Smooth muscle cell (in vitro differentiated cells): ENCODE measurements around the gene GLRB. TPM values are rescaled to one million over a fixed set of nuclear protein-coding genes. Genes with fewer than 3 reads are reported as not detected.

Experiments
- DNase-seq: peaks from one replicate; lab custom pipeline; 2025; ENCODE audit not compliant: unreplicated experiment; lab: John Stamatoyannopoulos, UW
- H2AFZ ChIP-seq: fragments of 200-600 bp; sonication (generic); 2 replicates; pipeline ENCODE4 v1.6.0; 2016; ENCODE audit warnings: antibody characterized with exemption, low read depth, mild to moderate bottlenecking
- H3F3A ChIP-seq: fragments of 200-600 bp; sonication (generic); 2 replicates; pipeline ENCODE4 v1.6.0; 2017; ENCODE audit warnings: antibody characterized with exemption, low read depth
- H3K27ac ChIP-seq: fragments of 200-600 bp; sonication (generic); 2 replicates; pipeline ENCODE4 v1.5.1; 2016; ENCODE audit warnings: low read depth, mild to moderate bottlenecking
- H3K27me3 ChIP-seq: fragments of 200-600 bp; sonication (generic); 2 replicates; pipeline ENCODE4 v1.6.1; 2016; ENCODE audit warnings: low read depth, mild to moderate bottlenecking
- H3K36me3 ChIP-seq: fragments of 200-600 bp; sonication (generic); 2 replicates; pipeline ENCODE4 v1.5.1; 2016; ENCODE audit warnings: low read depth
- H3K4me1 ChIP-seq: fragments of 200-600 bp; sonication (generic); 2 replicates; pipeline ENCODE4 v1.5.1; 2016; ENCODE audit warnings: low read depth
- H3K4me2 ChIP-seq: fragments of 200-600 bp; sonication (generic); 2 replicates; pipeline ENCODE4 v1.6.0; 2016; ENCODE audit warnings: mild to moderate bottlenecking
- H3K4me3 ChIP-seq: fragments of 200-600 bp; sonication (generic); 2 replicates; pipeline ENCODE4 v1.5.1; 2016; ENCODE audit warnings: mild to moderate bottlenecking
- H3K79me2 ChIP-seq: fragments of 200-600 bp; sonication (generic); 2 replicates; pipeline ENCODE4 v1.6.0; 2016; ENCODE audit warnings: low read depth, mild to moderate bottlenecking
- H3K9ac ChIP-seq: fragments of 200-600 bp; sonication (generic); 2 replicates; pipeline ENCODE4 v1.6.0; 2016; ENCODE audit warnings: low read depth
- H3K9me3 ChIP-seq: fragments of 200-600 bp; sonication (generic); replicated peaks from 2 replicates; pipeline ENCODE4 v1.5.1; 2016; ENCODE audit warnings: low read depth
- H4K20me1 ChIP-seq: fragments of 200-600 bp; sonication (generic); 2 replicates; pipeline ENCODE4 v1.6.0; 2016; ENCODE audit warnings: low read depth
- whole genome bisulfite sequencing: methylation state at CpG from one replicate; pipeline ENCODE4 v1.1.7; 2016; ENCODE audit warnings: low lambda C conversion rate; 5-methylcytosine and 5-hydroxymethylcytosine counted together
- polyA plus RNA-seq: library from polyadenylated mRNA; unstranded; fragments of >200 nt; fragmentation: Nextera tagmentation; extraction: Ambion mirVana; gene quantifications from 2 replicates; pipeline ENCODE4 v1.2.1, GENCODE V29; 2016
- total RNA-seq: library from RNA; depleted of rRNA; stranded (reverse); fragments of >200 nt; gene quantifications from 2 replicates; pipeline ENCODE4 v1.2.3, GENCODE V29; 2014
- TF ChIP-seq, protein P1 (sequence below): fragments of 200-600 bp; sonication (generic); IDR thresholded peaks from 2 replicates; pipeline ENCODE4 v1.5.1; 2017; ENCODE audit warnings: borderline replicate concordance, mild to moderate bottlenecking, antibody characterized with exemption; ENCODE audit not compliant: insufficient read depth, poor library complexity, severe bottlenecking

GLRB gene
- total and polyA plus RNA-seq, 2 experiments from 2014 or later, result 4.0 to 14.2 TPM

DNA sequence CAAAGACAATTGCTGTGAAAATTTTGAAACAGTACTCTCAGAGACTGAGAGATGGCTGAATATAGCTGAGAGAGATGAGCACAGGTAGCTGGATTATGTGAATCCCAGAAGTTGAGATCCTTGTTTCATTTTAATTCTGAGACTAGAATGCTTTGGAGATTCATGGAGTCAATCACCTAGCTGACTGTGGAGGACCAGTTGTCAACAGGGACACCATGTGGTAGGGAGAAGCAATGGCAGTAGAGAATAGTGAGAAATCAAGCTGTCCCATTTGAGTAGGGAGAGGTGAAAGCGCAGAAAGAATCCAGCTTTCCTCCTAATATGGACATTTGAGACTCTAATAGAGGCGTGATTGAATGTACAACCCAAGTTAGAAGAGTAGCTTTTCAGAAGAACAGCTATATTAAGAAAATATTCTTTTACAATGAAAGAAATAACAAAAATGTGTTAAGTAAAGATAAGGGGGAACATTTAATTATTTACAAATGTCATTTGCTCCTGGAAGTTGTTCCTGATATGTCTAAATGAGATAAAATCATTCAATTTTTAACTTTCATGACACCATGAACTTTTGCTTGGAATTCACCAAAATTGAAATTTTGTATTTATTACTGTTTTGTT is 30.3 kb upstream of the GLRB start:
- Histone ChIP-seq H3F3A (no peaks in the 10 kb centered on the region), H2AFZ (peak overlapping the region; percentile 61), H3K4me1 (peaks cover 6% of the 10 kb centered on the region), H3K36me3 (no peaks in the 10 kb centered on the region), H4K20me1 (no peaks in the 10 kb centered on the region), H3K4me3 (no peak overlapping the region), H3K79me2 (no peaks in the 10 kb centered on the region), H3K4me2 (no peak overlapping the region), H3K27me3 (no peaks in the 10 kb centered on the region), H3K9me3 (no peaks in the 10 kb centered on the region), H3K27ac (no peak overlapping the region), H3K9ac (no peak overlapping the region)
- 40% methylated on average over 2 of the region's 2 CpGs for WGBS
- no peak for DNase-seq
- TF ChIP-seq, protein P1, sequence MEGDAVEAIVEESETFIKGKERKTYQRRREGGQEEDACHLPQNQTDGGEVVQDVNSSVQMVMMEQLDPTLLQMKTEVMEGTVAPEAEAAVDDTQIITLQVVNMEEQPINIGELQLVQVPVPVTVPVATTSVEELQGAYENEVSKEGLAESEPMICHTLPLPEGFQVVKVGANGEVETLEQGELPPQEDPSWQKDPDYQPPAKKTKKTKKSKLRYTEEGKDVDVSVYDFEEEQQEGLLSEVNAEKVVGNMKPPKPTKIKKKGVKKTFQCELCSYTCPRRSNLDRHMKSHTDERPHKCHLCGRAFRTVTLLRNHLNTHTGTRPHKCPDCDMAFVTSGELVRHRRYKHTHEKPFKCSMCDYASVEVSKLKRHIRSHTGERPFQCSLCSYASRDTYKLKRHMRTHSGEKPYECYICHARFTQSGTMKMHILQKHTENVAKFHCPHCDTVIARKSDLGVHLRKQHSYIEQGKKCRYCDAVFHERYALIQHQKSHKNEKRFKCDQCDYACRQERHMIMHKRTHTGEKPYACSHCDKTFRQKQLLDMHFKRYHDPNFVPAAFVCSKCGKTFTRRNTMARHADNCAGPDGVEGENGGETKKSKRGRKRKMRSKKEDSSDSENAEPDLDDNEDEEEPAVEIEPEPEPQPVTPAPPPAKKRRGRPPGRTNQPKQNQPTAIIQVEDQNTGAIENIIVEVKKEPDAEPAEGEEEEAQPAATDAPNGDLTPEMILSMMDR, result peak; percentile 74

DNA sequence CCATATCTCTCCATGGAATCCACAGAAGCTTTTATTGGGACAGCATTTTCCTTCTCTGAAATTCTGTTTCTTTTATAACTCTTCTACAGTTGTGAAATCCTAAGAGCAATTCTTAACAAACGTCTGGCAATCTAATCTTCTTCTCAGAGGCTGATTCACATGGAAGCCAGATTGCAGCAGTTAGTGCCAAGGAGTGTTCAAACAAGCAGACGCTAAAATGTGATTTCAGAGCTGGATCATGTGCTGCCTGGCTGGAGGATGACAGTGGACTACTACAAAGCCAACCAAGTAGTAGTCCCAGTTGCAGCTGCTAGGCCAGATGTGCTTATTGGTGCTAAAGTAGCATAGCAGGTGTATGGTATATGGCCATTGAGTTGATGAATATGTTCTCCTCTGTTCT is 27.7 kb upstream of the GLRB start:
- H3K27ac ChIP-seq, result peak overlapping the region; percentile 17
- 27% methylated on average over 2 of the region's 2 CpGs for WGBS
- H4K20me1 ChIP-seq, result no peaks in the 10 kb centered on the region
- DNase-seq, result no peak
- no peaks in the 10 kb centered on the region for H3F3A ChIP-seq
- H3K9me3 ChIP-seq, result no peaks in the 10 kb centered on the region
- no peak overlapping the region for H3K9ac ChIP-seq
- no peaks in the 10 kb centered on the region for H3K27me3 ChIP-seq
- H3K4me1 ChIP-seq, result peaks cover under 1% of the 10 kb centered on the region
- no peak overlapping the region for H3K4me3 ChIP-seq
- H3K36me3 ChIP-seq, result no peaks in the 10 kb centered on the region
- H2AFZ ChIP-seq, result peak overlapping the region; percentile 56
- TF ChIP-seq, protein P1, result no peak
- no peaks in the 10 kb centered on the region for H3K79me2 ChIP-seq
- peak overlapping the region; percentile 9 for H3K4me2 ChIP-seq

DNA sequence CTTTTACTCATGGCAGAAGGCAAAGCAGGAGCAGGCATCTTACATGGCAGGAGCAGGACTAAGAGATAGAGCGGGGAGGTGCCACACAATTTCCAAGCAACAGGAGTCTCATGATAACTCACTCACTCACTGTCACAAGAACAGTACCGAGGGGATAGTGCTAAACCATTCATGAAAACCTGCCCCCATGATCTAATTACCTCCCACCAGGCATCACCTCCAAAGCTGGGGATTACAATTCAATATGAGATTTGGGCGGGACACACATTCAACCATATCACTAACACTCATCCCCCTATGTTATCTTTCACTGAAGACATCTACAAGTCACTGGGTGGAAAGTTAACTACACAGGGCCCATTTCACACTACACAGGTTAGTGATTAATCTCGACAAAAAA is 25.4 kb upstream of the GLRB start:
- Histone ChIP-seq H4K20me1 (no peaks in the 10 kb centered on the region), H3K27me3 (no peaks in the 10 kb centered on the region), H3K4me2 (no peak overlapping the region), H2AFZ (no peak overlapping the region), H3F3A (no peaks in the 10 kb centered on the region), H3K36me3 (no peaks in the 10 kb centered on the region), H3K79me2 (no peaks in the 10 kb centered on the region), H3K27ac (no peak overlapping the region), H3K9me3 (no peaks in the 10 kb centered on the region), H3K4me1 (no peaks in the 10 kb centered on the region), H3K4me3 (no peak overlapping the region), H3K9ac (no peak overlapping the region)
- 96% methylated on average over 4 of the region's 4 CpGs for WGBS
- TF ChIP-seq, protein P1, result no peak
- no peak for DNase-seq

DNA sequence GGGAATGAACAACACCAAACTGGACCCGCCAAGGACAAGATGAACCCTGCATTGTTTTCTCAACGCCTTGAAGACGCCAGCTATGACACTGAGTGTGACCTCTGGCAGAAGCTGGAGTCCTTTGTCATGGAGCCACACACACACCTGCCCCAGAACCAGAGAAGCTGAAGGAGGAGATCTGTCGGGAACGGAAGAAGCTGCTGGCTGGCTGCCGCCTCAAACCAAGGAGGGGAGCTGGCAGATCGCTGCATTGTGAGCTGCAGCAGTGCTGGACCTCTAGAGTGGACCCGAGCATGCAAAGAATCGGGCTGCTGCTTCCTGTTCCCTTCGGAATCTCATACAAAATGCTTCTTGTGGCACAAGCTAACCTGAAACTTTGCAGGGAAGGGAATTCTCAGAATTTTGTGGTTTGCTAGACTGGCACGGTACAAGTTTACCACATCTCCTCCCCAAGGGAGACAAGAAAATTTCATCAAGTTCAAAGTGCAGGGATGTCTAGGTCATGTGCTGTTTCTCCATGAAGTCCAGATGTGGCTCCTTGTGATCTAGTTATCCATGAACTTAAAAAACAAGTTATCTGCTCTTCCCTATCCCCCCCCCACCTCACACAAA is 23.4 kb upstream of the GLRB start:
- Histone ChIP-seq H3K36me3 (no peaks in the 10 kb centered on the region), H3K9me3 (no peaks in the 10 kb centered on the region), H3F3A (no peaks in the 10 kb centered on the region), H3K79me2 (no peaks in the 10 kb centered on the region), H3K4me1 (no peaks in the 10 kb centered on the region), H4K20me1 (no peaks in the 10 kb centered on the region), H3K4me3 (no peak overlapping the region), H3K4me2 (no peak overlapping the region), H2AFZ (no peak overlapping the region), H3K9ac (no peak overlapping the region), H3K27ac (no peak overlapping the region), H3K27me3 (no peaks in the 10 kb centered on the region)
- no peak for DNase-seq
- WGBS, result 88% methylated on average over 11 of the region's 11 CpGs
- TF ChIP-seq, protein P1, result no peak
